Fibroblast of lung (primary cell): ENCODE data around the gene SETDB2. TPM values are rescaled to one million over a fixed set of nuclear protein-coding genes. Genes with fewer than 3 reads are reported as not detected.

Experiments used
- DNase-seq, 2 donors: peaks; one replicate each; pipeline versions ENCODE4 v3.0.0 to v3.0.0-alpha.2; 2010; ENCODE audit warnings: low read depth in 2 of 2
- H2AFZ ChIP-seq: 2 replicates; pipeline ENCODE4 v1.5.1; 2012; ENCODE audit warnings: low read length, control low read depth, inconsistent platforms
- H3K27ac ChIP-seq: 2 replicates; pipeline ENCODE4 v1.5.1; 2011; ENCODE audit warnings: low read length, control low read depth; ENCODE audit not compliant: insufficient read depth
- H3K27me3 ChIP-seq: 2 replicates; pipeline ENCODE4 v1.5.1; 2011; ENCODE audit warnings: mild to moderate bottlenecking, low read length; ENCODE audit not compliant: control insufficient read depth, insufficient read depth
- H3K36me3 ChIP-seq: 2 replicates; pipeline ENCODE4 v1.5.1; 2011; ENCODE audit warnings: low read length; ENCODE audit not compliant: control insufficient read depth, insufficient read depth
- H3K4me1 ChIP-seq: 2 replicates; pipeline ENCODE4 v1.5.1; 2011; ENCODE audit warnings: low read length; ENCODE audit not compliant: control insufficient read depth, insufficient read depth; ENCODE audit errors: extremely low read depth
- H3K4me2 ChIP-seq: 2 replicates; pipeline ENCODE4 v1.5.1; 2011; ENCODE audit warnings: low read length, control low read depth; ENCODE audit not compliant: insufficient read depth; ENCODE audit errors: extremely low read depth
- H3K4me3 ChIP-seq, 4 experiments: fragments of 200-600 bp in 1 of 4; sonication (generic) in 1 of 4; replicated peaks in 1 of 4; 2 replicates each; pipeline ENCODE4 v1.5.1; 2011 to 2016; ENCODE audit warnings: low read length in 4 of 4, low read depth in 3 of 4, mild to moderate bottlenecking in 3 of 4, control low read depth in 2 of 4, inconsistent platforms in 1 of 4, mixed read lengths in 1 of 4; ENCODE audit not compliant: insufficient read depth in 1 of 4; ENCODE audit errors: control extremely low read depth in 1 of 4
- H3K79me2 ChIP-seq: 2 replicates; pipeline ENCODE4 v1.5.1; 2012; ENCODE audit warnings: mild to moderate bottlenecking, low read length, inconsistent platforms; ENCODE audit not compliant: control insufficient read depth, insufficient read depth
- H3K9ac ChIP-seq: 2 replicates; pipeline ENCODE4 v1.5.1; 2011; ENCODE audit warnings: mild to moderate bottlenecking, low read length, control low read depth; ENCODE audit not compliant: insufficient read depth
- H3K9me3 ChIP-seq: 2 replicates; pipeline ENCODE4 v1.5.1; 2012; ENCODE audit warnings: low read depth, low read length; ENCODE audit not compliant: control insufficient read depth, insufficient read depth
- H4K20me1 ChIP-seq: 2 replicates; pipeline ENCODE4 v1.5.1; 2011; ENCODE audit warnings: low read length; ENCODE audit not compliant: control insufficient read depth, insufficient read depth; ENCODE audit errors: extremely low read depth
- CTCF ChIP-seq, 2 donors: IDR thresholded peaks in 1 of 2; conservative IDR thresholded peaks in 1 of 2; 1 replicate in 1 of 2; 2 replicates in 1 of 2; pipeline ENCODE4 v1.5.1; 2011 to 2012; ENCODE audit warnings: low read length in 2 of 2, control low read depth in 1 of 2, inconsistent platforms in 1 of 2, low read depth in 1 of 2, mild to moderate bottlenecking in 1 of 2
- EZH2 ChIP-seq: IDR thresholded peaks from 2 replicates; pipeline ENCODE4 v1.5.1; 2012; ENCODE audit warnings: low read length, control low read depth, mild to moderate bottlenecking; ENCODE audit errors: missing control alignments
- polyA minus RNA-seq: library from RNA; depleted of rRNA, polyadenylated mRNA; stranded (reverse); fragments of >200 nt; gene quantifications from 2 replicates; pipeline ENCODE4 v1.2.3, GENCODE V29; 2011; ENCODE audit warnings: low replicate concordance
- polyA plus RNA-seq, 2 donors: library from polyadenylated mRNA; depleted of rRNA in 1 of 2; stranded (reverse) in 1 of 2; unstranded in 1 of 2; fragments of >200 nt; gene quantifications; 2 replicates each; pipeline ENCODE4 v1.2.1, GENCODE V29; 2011 to 2012; ENCODE audit warnings: missing spikeins in 1 of 2
- total RNA-seq: library from RNA; depleted of rRNA; stranded (reverse); fragments of >200 nt; gene quantifications from 2 replicates; pipeline ENCODE4 v1.2.1, GENCODE V29; 2014

SETDB2 gene
- total RNA-seq (13.4 and 13.7 TPM in 2 replicates), polyA plus RNA-seq (8.3 and 10.4 TPM in 2 replicates), polyA minus RNA-seq (0.55 and 0.82 TPM in 2 replicates)
- 5.9 and 6.1 TPM in 2 replicates for polyA plus RNA-seq (2012)

- no peak for TF ChIP-seq EZH2
- peak; percentile 19 to 46 for TF ChIP-seq CTCF (conservative IDR thresholded peaks at IDR 0.05 in 1 of 2, IDR thresholded peaks at IDR 0.05 in 1 of 2; ENCODE audit: low read depth in 1 of 2, low read length in 2 of 2)
- H3K79me2 ChIP-seq = peaks cover 13% of the 10 kb centered on the region
Observed at GRCh38 chr13:49443704-49444523, at the start of gene SETDB2, which contains the start of gene CAB39L. TSS of gene SETDB2 (plus strand) at chr13:49444274. CDS start at chr13:49451894, 7,620 bp downstream. TSS of gene CAB39L (minus strand) at chr13:49444064. CDS start at chr13:49382910, 61,154 bp downstream.

GRCh38 chr13:49395451-49395865 lies 48.6 kb upstream of the SETDB2 start:
- H2AFZ ChIP-seq = no peak overlapping the region
- no peaks in the 10 kb centered on the region for H4K20me1 ChIP-seq
- H3K27ac ChIP-seq = no peak overlapping the region
- no peak overlapping the region for H3K4me2 ChIP-seq
- peak in 1 of 2 donors; percentile 49 for DNase-seq
- H3K9me3 ChIP-seq = no peaks in the 10 kb centered on the region
- no peaks in the 10 kb centered on the region for H3K27me3 ChIP-seq
- no peaks in the 10 kb centered on the region for H3K79me2 ChIP-seq
- no peaks in the 10 kb centered on the region for H3K36me3 ChIP-seq
- no peak overlapping the region for H3K4me3 ChIP-seq
- H3K9ac ChIP-seq = no peak overlapping the region
- no peak for TF ChIP-seq EZH2
- TF ChIP-seq CTCF (conservative IDR thresholded peaks at IDR 0.05 in 1 of 2, IDR thresholded peaks at IDR 0.05 in 1 of 2; ENCODE audit: low read depth in 1 of 2, low read length in 2 of 2) = no peak
- no peaks in the 10 kb centered on the region for H3K4me1 ChIP-seq

More at GRCh38 chr13:49443704-49444523, at the start of gene SETDB2, which contains the start of gene CAB39L:
- Histone ChIP-seq H3K27me3 (no peaks in the 10 kb centered on the region), H2AFZ (peak within 1 kb of the TSS; percentile 82), H3K9ac (peak within 1 kb of the TSS; percentile 75), H4K20me1 (no peaks in the 10 kb centered on the region), H3K9me3 (no peaks in the 10 kb centered on the region), H3K27ac (peak within 1 kb of the TSS; percentile 92), H3K4me3 (peak within 1 kb of the TSS; percentile 73 to 89 (median 80)), H3K36me3 (no peaks in the 10 kb centered on the region), H3K4me2 (peak within 1 kb of the TSS; percentile 96), H3K4me1 (no peaks in the 10 kb centered on the region)
- peak; percentile 99 for DNase-seq

- Histone ChIP-seq H3K9ac (no peak overlapping the region), H3K79me2 (no peaks in the 10 kb centered on the region), H3K36me3 (no peaks in the 10 kb centered on the region), H3K27me3 (no peaks in the 10 kb centered on the region), H3K27ac (no peak overlapping the region), H2AFZ (no peak overlapping the region), H4K20me1 (no peaks in the 10 kb centered on the region), H3K9me3 (no peaks in the 10 kb centered on the region), H3K4me2 (no peak overlapping the region), H3K4me3 (no peak overlapping the region), H3K4me1 (no peaks in the 10 kb centered on the region)
- DNase-seq = no peak
- TF ChIP-seq CTCF (conservative IDR thresholded peaks at IDR 0.05 in 1 of 2, IDR thresholded peaks at IDR 0.05 in 1 of 2; ENCODE audit: low read depth in 1 of 2, low read length in 2 of 2) (no peak), EZH2 (no peak)
Observed at GRCh38 chr13:49395878-49396380, 48.1 kb upstream of the SETDB2 start.
